Nephron progenitor cell (in vitro differentiated cells): ENCODE measurements around the gene TTYH3.

ENCODE experiments used
- DNase-seq: peaks from one replicate; pipeline ENCODE4 v3.0.0; 2021
- H3K27ac Mint-ChIP-seq: 2 replicates; pipeline ENCODE4 v1.8.0; 2021; ENCODE audit warnings: mild to moderate bottlenecking, moderate library complexity, mixed read lengths
- H3K27me3 Mint-ChIP-seq: 2 replicates; pipeline ENCODE4 v1.8.0; 2021; ENCODE audit warnings: mild to moderate bottlenecking, low read depth, mixed read lengths; ENCODE audit not compliant: poor library complexity
- H3K36me3 Mint-ChIP-seq: 2 replicates; pipeline ENCODE4 v1.8.0; 2021; ENCODE audit warnings: low read depth, mixed read lengths
- H3K4me1 Mint-ChIP-seq: 2 replicates; pipeline ENCODE4 v1.8.0; 2021; ENCODE audit warnings: mixed read lengths
- H3K4me3 Mint-ChIP-seq: 2 replicates; pipeline ENCODE4 v1.8.0; 2021; ENCODE audit warnings: mild to moderate bottlenecking, moderate library complexity, mixed read lengths
- H3K9me3 Mint-ChIP-seq: 2 replicates; pipeline ENCODE4 v1.8.0; 2021; ENCODE audit warnings: mild to moderate bottlenecking, moderate library complexity, mixed read lengths
- TF ChIP-seq, protein P1 (sequence below): fragments of 200-600 bp; sonication (generic); IDR thresholded peaks from 2 replicates; pipeline ENCODE4 v1.5.0; 2021; ENCODE audit warnings: antibody characterized with exemption

The TTYH3 gene

DNA sequence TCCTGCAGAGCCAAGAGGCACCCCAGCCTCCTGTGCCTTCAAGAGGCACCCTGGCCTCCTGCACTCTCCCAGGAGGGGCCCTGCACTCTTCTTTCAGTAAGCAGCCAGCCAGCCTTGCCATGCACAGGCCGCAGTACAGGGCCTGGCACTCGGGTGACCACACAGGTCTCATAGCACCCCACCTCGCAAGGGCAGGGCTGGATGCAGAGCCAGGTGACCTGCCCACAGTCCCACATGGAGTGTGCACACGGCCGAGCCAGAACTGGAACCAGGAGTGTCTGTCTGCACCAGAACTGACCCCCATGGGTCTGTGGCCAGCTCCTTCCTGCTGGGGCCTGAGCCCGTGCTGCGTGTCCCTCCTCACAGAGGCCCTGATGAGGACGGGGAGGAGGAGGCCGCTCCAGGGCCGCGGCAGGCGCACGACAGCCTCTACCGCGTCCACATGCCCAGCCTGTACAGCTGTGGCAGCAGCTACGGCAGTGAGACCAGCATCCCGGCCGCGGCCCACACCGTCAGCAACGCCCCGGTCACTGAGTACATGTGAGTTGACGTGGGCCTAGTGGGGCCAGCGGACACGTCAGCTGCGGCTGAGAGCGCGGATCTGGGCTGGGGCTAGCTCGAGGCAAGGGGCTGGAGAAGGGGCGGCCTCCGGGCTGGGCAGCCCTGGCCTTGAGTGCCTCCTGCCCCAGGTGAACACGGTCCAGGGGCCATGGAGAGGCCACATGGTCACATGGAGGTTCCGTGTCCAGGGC, 26.3 kb downstream of the TTYH3 start:
- TF ChIP-seq, protein P1, sequence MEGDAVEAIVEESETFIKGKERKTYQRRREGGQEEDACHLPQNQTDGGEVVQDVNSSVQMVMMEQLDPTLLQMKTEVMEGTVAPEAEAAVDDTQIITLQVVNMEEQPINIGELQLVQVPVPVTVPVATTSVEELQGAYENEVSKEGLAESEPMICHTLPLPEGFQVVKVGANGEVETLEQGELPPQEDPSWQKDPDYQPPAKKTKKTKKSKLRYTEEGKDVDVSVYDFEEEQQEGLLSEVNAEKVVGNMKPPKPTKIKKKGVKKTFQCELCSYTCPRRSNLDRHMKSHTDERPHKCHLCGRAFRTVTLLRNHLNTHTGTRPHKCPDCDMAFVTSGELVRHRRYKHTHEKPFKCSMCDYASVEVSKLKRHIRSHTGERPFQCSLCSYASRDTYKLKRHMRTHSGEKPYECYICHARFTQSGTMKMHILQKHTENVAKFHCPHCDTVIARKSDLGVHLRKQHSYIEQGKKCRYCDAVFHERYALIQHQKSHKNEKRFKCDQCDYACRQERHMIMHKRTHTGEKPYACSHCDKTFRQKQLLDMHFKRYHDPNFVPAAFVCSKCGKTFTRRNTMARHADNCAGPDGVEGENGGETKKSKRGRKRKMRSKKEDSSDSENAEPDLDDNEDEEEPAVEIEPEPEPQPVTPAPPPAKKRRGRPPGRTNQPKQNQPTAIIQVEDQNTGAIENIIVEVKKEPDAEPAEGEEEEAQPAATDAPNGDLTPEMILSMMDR, result no peak
- DNase-seq, result no peak
- Mint-ChIP-seq H3K27ac (no peak overlapping the region), H3K27me3 (no peaks in the 10 kb centered on the region), H3K36me3 (peaks cover 6% of the 10 kb centered on the region), H3K4me3 (no peak overlapping the region), H3K4me1 (no peaks in the 10 kb centered on the region), H3K9me3 (no peaks in the 10 kb centered on the region)

DNA sequence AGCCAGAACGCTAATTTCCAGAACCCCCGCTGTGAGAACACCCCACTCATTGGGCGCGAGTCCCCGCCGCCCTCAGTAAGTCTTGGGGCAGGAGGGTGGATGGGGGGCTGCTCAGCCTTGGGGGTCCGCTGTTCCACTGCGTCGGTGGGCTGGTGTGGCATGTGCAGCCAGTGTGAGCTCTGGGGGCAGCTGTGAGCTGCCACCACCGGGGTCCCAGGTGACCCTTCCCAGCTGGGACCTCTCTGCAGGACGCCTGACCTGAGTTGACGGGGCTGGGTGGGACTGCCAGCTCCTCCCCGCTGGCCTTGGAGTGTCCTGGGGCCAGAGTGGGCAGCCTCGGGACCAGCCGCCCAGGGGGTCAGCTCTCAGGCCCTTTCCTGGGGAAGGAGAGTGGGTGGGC, 27.2 kb downstream of the TTYH3 start:
- DNase-seq, result no peak
- H3K36me3 Mint-ChIP-seq, result peaks cover 6% of the 10 kb centered on the region
- no peak overlapping the region for H3K4me3 Mint-ChIP-seq
- no peaks in the 10 kb centered on the region for H3K9me3 Mint-ChIP-seq
- H3K4me1 Mint-ChIP-seq, result no peaks in the 10 kb centered on the region
- H3K27ac Mint-ChIP-seq, result no peak overlapping the region
- no peaks in the 10 kb centered on the region for H3K27me3 Mint-ChIP-seq
- TF ChIP-seq, protein P1, result no peak

DNA sequence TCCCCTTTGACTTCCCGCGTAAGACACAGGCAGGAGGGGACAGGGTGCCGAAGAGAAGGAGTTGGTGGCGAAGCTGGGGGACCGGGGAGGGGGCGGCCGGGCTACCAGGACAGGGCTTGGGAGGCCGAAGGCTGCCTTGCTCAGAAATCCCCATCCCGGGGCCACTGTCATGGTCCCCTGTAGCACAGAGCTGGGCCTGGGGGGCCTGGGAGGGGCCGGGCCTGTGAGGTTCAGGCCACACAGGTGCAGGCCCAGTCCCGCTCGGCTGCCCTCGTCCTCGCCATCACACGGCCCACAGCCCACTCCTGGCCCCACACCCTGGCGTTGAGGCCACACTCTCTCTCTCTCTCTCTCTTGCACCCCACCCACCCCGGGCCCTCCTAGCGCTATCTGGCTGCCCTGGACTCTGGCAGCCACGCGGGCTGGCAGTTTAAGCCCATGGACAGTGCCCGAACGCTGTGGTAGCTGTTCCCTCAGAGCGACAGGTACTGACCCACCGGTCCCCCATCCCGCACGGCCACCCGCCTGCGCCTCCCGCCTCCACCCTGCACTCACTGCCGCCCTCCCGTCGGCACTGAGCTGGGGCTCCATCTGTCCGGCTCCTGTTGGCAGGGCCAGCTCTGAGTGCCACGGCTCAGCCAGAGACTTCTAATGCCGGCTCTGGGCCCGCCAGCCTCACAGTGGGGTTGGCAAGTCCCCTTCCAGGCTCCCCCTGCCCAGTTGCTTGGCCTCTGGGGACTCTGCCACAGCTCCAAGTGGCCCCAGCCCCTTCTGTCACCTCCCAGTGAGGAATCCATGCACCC, 28.0 kb downstream of the TTYH3 start:
- no peak overlapping the region for H3K4me3 Mint-ChIP-seq
- TF ChIP-seq, protein P1, result no peak

DNA sequence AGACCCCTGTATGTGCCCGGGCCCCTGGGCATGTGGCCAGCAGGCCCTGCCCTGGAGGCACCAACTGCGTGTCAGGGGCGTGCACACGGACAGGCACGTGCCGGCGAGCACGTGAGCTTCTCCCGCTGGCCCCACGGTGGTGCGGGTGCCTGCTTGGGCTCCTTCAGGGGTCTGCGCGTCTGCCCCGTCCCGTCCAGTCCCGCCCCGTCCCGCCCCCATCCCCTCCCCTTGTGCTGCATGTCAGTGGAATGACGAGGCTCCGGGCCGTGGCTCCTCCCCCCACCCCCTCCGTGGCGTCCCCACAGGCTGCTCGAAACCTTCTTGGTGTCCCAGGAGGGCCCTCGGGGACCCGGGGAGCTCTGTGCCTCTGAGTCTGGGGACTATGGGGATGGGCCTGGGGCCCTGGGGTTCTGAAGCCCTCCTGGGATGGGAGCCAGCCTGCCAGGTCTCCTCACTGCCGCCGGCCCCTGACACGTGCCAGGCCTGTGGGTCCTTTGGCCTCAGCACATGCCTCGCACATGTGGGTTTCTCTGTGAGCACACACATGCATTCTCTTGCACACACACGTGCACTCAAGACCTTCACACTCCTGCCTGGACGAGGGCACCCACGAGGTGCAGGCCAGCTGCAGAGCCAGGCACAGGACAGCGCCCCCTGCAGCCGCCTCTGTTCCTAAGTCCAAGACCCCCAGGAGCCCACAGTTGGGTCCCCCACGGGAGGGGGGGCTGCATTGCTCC, 28.7 kb downstream of the TTYH3 start:
- no peak overlapping the region for H3K4me3 Mint-ChIP-seq
- no peaks in the 10 kb centered on the region for H3K27me3 Mint-ChIP-seq
- H3K27ac Mint-ChIP-seq, result no peak overlapping the region
- TF ChIP-seq, protein P1, result peak; percentile 14
- H3K36me3 Mint-ChIP-seq, result peaks cover 6% of the 10 kb centered on the region
- H3K4me1 Mint-ChIP-seq, result no peaks in the 10 kb centered on the region
- no peak for DNase-seq
- no peaks in the 10 kb centered on the region for H3K9me3 Mint-ChIP-seq

More for the DNA sequence above, 28.0 kb downstream of the TTYH3 start:
- Mint-ChIP-seq H3K9me3 (no peaks in the 10 kb centered on the region), H3K4me1 (no peaks in the 10 kb centered on the region), H3K27me3 (no peaks in the 10 kb centered on the region), H3K27ac (no peak overlapping the region), H3K36me3 (peaks cover 6% of the 10 kb centered on the region)
- no peak for DNase-seq

DNA sequence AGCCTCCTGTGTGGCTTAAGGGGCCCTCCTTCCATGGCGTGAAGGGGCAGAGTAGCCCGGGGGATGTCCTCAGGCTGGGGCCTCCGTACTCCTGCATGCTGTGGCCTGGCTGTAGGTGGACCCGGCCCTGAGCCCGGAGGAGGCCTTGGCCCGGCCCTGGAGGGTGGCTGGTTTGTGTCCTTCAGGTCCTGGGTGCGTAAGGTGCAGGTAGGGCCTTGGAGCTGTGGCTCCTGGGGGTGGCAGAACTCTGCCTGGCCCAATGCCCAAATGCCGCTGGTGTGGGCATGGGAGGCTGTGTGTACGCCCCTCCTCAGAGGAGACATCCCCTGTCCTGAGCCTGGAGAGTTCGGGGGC, 29.3 kb downstream of the TTYH3 start:
- H3K36me3 Mint-ChIP-seq, result peaks cover 6% of the 10 kb centered on the region
- H3K4me1 Mint-ChIP-seq, result no peaks in the 10 kb centered on the region
- no peaks in the 10 kb centered on the region for H3K9me3 Mint-ChIP-seq
- no peak overlapping the region for H3K27ac Mint-ChIP-seq
- H3K4me3 Mint-ChIP-seq, result no peak overlapping the region
- TF ChIP-seq, protein P1, result no peak
- no peaks in the 10 kb centered on the region for H3K27me3 Mint-ChIP-seq
- DNase-seq, result no peak
